HS-5 (cell line): ENCODE data around the gene DNAI1.
"Not testable (repeated sequence)": the region's sequence is repeated elsewhere in the genome, so short reads cannot be mapped to it uniquely, and the experiment has no call there.

Experiments used
- DNase-seq: peaks from one replicate; pipeline ENCODE4 v3.0.0-alpha.2; 2012; ENCODE audit warnings: low read depth

The DNAI1 gene

DNA sequence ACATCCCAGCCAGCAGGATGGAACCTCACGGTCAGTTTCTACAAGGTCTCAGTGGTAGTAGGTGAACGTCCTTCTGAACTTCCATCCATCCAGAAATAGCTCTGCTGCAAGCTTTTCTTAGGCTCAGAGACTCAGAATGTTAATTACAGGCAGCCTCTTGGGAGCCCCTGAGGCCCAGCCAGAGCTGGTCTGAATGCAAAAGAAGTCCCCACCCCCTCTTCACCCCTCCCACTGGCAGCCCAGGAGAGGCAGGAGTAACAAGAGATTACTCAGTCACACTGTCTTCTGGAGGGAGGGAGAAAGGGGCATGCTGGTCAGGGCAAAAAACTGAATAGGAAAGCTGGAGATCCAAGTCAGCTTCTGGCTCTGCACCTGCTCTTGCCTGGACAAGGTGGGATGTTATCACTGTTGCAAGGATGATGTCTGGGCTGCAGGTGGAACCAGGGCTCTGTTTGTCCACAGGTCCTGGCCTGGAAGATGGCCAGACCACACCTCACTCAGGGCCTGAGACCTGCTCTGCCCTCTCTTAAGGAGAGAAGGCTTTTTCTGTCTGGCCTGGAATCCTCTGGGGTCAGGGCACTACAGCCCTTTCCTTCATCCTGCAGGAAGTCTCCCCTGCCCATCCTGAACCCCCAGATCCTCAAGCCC is 55.1 kb downstream of the DNAI1 start:
- DNase-seq = no peak

- no peak for DNase-seq
These were observed 55.8 kb downstream of the DNAI1 start for GRCh38 chr9:34514401-34514800.

- no peak for DNase-seq
These were observed 56.2 kb downstream of the DNAI1 start for GRCh38 chr9:34514816-34515215.

DNA sequence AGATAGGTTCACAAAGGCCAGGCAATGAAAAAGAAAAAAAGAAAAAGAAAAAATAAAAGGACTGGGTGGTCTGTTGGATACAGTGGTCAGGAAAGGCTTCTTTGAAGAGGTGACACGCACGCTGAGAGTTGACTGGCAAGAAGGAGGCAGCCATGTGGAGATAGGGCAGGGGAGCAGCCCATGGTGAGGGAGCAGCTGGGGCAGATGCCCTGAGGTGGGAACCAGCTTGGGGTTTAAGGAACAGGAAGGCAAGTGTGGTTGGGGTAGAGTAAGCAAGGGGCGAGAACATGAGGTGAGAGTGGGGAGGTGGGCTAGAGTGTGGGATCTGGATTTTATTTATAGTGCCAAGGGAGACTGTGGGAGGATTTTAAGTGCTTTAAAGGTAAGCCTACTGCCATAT is 57.4 kb downstream of the DNAI1 start:
- DNase-seq = no peak

- DNase-seq = no peak
These were observed 58.6 kb downstream of the DNAI1 start for GRCh38 chr9:34517185-34517584.

DNA sequence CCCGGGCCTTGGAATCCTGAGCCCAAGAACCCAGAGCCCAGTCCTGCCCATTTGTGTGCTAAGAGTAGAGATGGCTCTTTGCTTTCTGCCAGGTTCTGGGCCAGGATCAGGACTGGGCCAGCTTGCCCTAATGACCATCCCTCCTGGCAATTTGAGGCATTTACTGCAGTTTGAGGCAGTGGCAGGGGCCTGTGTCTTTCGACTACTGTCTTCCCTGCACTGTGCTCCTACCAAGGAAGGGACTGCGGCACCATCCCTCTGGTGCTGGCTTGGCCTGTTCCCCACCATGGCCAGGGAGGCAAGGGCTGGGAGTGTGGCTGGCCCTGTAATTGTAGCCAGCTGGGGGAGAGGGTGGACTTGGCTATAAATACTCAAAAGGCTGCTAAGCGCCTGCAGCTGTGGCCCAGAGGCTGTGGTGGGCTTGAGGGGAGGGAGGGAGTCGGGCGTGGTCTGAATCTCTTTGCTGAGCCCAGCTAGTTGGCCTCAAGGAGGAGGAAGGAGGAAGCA is 59.6 kb downstream of the DNAI1 start:
- no peak for DNase-seq

DNA sequence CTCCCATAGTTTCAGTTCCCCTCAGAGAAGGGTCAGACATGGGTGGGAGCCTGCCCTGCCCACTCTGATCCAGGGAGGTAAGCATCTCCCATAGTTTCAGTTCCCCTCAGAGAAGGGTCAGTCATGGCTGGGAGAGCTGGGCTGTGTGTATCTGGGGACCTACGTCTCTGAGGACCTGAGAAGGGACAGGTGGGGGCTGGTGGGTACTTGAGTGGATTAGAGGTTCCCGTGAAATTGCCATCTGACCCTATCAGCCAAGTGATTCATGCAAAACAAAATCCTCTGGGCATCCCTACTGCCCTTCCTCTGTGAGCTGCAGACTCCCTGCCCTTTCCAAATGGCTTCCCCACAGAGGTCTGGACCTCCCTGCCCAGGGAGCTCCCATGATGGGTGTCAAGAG is 60.3 kb downstream of the DNAI1 start:
- DNase-seq = no peak

DNA sequence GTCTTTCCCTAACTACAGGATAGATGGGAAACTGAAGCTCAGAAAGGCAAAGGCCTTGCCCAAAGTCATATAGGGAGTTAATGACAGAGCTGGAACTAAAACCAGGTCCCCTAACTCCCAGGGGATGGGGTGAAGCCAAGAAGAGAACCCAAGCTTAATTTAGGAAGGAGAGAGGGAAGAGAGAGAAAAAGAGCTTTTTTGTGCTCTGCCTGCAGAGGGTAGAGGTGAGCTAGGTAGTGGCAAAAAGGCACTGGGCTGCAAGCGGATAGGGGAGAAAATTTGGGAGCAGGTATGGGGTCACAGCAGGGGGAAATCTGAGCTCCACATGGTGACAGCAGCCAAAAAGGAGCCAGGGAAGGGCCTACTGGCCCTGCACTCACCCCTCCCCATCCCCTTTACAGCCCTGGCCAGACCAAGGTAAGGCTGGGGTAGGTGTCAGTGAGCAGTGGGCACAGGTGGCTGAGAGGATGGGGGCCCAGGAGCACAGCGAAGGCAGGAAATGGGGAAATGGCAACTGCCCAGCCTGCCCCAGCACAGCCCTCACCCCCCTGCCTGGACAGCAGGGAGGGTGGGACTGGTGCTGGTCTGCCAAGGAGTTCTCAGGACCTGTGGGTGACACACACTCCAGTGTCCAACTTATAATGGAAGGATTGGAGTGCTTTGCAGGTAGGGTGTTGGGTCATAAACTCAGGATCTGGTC is 60.9 kb downstream of the DNAI1 start:
- no peak for DNase-seq

DNA sequence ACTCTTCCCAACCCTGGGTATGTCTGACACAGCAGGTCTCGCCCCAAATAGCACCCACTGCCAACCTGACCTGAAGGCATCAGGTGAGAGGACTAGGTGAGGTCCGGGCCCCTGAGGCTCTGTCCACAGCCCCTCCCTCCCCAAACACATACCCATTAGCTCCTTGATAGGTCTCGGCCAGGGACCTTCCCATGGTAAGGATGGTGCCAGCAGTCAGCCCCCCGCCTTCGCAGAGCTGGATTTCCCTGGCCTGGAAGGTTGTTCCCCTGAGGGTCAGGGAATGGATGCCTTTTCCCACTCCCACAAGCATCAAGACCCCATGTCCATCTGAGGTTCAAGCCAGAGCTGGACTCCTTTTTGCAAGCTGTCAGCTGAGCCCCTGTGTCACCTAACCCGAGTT is 61.5 kb downstream of the DNAI1 start:
- DNase-seq = no peak

GRCh38 chr9:34520505-34521385 is 62.1 kb downstream of the DNAI1 start:
- DNase-seq = no peak

GRCh38 chr9:34521406-34522045 is 62.9 kb downstream of the DNAI1 start:
- DNase-seq = no peak

- no peak for DNase-seq
These were observed 63.7 kb downstream of the DNAI1 start for GRCh38 chr9:34522091-34522887.

- peak; percentile 48 for DNase-seq
These were observed 64.6 kb downstream of the DNAI1 start, which contains the start of gene ENHO for GRCh38 chr9:34522971-34523797. Gene ENHO, minus strand, starts transcription at chr9:34522990. Its CDS starts 1,295 bp downstream, at chr9:34521695.

DNA sequence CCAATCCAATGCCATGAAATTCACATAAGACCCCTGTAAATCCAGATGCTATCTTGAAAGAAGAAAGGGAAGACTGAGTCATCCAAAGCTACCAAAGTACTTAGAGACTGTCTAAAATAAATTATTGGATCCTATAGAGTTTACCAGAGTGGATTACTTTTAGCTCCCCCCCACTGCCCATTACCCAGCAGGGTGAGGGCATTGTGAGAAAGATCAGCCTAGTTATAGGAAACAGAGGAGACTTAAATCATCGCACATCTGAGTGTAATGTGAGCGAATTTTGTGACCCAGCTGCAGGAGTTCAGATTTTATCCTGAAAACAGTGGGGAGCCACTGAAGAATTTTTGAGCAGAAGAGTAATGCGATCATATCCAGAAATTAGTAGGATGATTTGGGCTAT is 65.7 kb downstream of the DNAI1 start:
- no peak for DNase-seq

DNA sequence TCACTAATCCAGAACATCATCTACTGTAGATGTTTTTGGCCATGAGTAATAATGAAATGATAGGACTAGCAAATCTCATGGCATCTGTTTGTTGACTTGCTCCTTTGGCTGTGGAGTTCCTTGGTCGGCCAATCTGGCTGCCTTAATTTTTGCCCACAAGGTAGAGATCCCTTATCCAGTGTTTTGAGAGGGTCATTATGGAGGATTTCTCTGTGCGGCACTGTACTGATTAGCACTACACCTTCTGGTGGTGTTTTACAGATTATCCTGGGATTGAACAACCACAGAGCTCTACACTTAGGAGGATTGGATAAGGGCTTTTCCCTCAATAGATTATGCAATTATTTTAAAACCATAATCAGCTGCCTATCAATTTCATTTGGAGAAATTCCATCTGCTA is 67.4 kb downstream of the DNAI1 start:
- no peak for DNase-seq

GRCh38 chr9:34532041-34532440 is 73.4 kb downstream of the DNAI1 start:
- DNase-seq = not testable (repeated sequence)

- DNase-seq = no peak
These were observed 78.1 kb downstream of the DNAI1 start for GRCh38 chr9:34536685-34537084.

DNA sequence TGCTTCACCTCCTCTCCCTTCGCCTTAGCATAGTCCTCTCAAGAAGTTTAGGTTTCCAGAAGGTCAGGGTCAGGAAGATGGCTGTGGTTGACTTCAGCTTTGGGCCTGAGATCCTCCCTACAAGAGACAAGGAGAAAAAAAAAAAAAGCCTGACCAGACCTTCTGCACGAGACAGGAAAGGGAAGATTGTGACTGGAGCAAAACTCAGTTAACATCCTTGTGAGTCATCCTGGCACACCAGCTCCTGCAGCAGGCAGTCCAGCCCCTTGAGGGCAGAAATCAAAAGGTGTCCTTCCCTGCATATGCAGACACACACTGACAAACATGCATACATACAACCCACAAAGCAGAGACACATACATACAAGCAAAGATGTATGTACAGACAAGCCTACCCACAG is 82.2 kb downstream of the DNAI1 start:
- peak; percentile 35 for DNase-seq

DNA sequence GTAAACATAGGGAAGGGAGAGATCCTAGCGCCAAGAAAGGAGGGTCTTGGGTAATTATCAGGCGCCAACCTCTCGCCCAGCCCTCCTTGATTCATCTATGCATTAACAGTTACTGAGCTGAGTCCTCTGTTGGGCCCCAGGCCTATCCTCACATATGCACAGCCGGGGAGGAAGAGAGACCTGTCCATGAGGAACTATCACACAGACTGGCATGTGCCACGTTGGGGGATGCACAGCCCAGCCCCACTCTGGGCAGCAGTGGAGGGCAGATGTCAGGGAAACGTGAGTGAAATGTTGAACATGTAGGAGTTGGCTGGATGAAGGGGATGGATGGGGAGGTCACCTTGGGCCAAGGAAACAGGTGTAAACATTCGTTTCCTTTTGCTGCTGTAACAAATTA is 82.9 kb downstream of the DNAI1 start:
- DNase-seq = no peak

GRCh38 chr9:34544035-34544434 is 85.4 kb downstream of the DNAI1 start:
- no peak for DNase-seq
